ENCODE results near the gene OVOL2.
"Not testable (repeated sequence)": the region's sequence is repeated elsewhere in the genome, so short reads cannot be mapped to it uniquely, and the experiment has no call there.

Gene OVOL2

DNA sequence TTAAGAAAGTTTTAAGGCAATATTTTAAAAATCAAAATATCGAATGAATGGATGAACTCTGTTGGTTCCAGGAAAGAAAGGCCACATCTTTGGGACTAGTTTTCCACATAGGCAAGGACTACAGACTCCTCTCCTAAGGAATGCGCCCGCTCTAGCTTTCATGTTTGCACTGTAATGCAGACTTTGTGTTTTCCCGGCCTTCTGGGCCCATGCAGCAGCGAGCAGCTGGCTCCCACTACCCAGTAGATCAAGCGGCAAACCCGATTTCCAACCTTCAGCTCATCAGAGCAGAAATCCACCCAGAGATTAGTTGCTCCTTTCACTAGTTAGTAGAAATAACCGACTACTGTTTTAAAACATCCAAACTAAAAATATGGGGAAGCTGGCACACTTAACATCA, 27.7 kb downstream of the OVOL2 start:
- Histone ChIP-seq H3K79me2 (ENCODE audit: insufficient read depth, low read length) (no peaks in the 10 kb centered on the region), H3K4me2 (ENCODE audit: low read depth, low read length, poor library complexity, severe bottlenecking) (no peak overlapping the region)
- TF ChIP-seq EZH2phosphoT487 (conservative IDR thresholded peaks at IDR 0.05; ENCODE audit: low read length), result no peak
- TF ChIP-seq, protein P1, sequence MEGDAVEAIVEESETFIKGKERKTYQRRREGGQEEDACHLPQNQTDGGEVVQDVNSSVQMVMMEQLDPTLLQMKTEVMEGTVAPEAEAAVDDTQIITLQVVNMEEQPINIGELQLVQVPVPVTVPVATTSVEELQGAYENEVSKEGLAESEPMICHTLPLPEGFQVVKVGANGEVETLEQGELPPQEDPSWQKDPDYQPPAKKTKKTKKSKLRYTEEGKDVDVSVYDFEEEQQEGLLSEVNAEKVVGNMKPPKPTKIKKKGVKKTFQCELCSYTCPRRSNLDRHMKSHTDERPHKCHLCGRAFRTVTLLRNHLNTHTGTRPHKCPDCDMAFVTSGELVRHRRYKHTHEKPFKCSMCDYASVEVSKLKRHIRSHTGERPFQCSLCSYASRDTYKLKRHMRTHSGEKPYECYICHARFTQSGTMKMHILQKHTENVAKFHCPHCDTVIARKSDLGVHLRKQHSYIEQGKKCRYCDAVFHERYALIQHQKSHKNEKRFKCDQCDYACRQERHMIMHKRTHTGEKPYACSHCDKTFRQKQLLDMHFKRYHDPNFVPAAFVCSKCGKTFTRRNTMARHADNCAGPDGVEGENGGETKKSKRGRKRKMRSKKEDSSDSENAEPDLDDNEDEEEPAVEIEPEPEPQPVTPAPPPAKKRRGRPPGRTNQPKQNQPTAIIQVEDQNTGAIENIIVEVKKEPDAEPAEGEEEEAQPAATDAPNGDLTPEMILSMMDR (IDR thresholded peaks at IDR 0.05; ENCODE audit: insufficient read depth, low read length, poor library complexity, severe bottlenecking), result no peak

DNA sequence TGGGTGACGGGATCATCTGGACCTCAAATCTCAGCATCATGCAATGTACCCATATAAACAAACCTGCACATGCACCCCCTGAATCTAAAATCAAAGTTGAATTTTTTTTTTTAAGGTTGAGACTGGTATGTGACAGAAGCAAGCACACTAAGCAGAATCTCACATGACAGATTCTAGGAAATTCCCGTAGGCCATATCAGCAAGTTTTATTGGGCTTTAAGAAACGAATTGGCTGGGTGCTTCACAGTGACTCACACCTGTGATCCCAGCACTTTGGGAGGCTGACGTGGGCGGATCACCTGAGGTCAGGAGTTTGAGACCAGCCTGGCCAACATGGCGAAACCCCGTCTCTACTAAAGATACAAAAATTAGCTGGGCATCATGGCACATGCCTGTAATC, 30.7 kb downstream of the OVOL2 start:
- H3K27ac ChIP-seq (ENCODE audit: low read depth, low read length); H3K9me2 ChIP-seq (replicated peaks; ENCODE audit: insufficient read depth, low read length); H2AFZ ChIP-seq (ENCODE audit: low read depth, low read length, severe bottlenecking); H4K20me1 ChIP-seq (ENCODE audit: low read depth, low read length); H3K4me2 ChIP-seq (ENCODE audit: low read depth, low read length, poor library complexity, severe bottlenecking); H3K36me3 ChIP-seq (ENCODE audit: low read length); H3K27me3 ChIP-seq (ENCODE audit: low read length); H3K4me3 ChIP-seq (ENCODE audit: insufficient read depth, low read length, poor library complexity, severe bottlenecking); H3K9me3 ChIP-seq (ENCODE audit: insufficient read depth, low read length); H3F3A ChIP-seq (ENCODE audit: insufficient read depth); H3K79me2 ChIP-seq (ENCODE audit: insufficient read depth, low read length); H3K9ac ChIP-seq (ENCODE audit: low read length): not testable (repeated sequence)

More for the DNA sequence above, 27.7 kb downstream of the OVOL2 start:
- no peaks in the 10 kb centered on the region for H3K9me2 ChIP-seq (replicated peaks; ENCODE audit: insufficient read depth, low read length)
- H3K9me3 ChIP-seq (ENCODE audit: insufficient read depth, low read length), result no peaks in the 10 kb centered on the region
- H2AFZ ChIP-seq (ENCODE audit: low read depth, low read length, severe bottlenecking), result no peak overlapping the region
- no peaks in the 10 kb centered on the region for H3K36me3 ChIP-seq (ENCODE audit: low read length)
- no peaks in the 10 kb centered on the region for H3K27me3 ChIP-seq (ENCODE audit: low read length)
- H3K27ac ChIP-seq (ENCODE audit: low read depth, low read length), result no peak overlapping the region
- H3K4me3 ChIP-seq (ENCODE audit: insufficient read depth, low read length, poor library complexity, severe bottlenecking), result no peak overlapping the region
- H3K9ac ChIP-seq (ENCODE audit: low read length), result no peak overlapping the region
- H3F3A ChIP-seq (ENCODE audit: insufficient read depth), result no peaks in the 10 kb centered on the region
- H4K20me1 ChIP-seq (ENCODE audit: low read depth, low read length), result no peaks in the 10 kb centered on the region

DNA sequence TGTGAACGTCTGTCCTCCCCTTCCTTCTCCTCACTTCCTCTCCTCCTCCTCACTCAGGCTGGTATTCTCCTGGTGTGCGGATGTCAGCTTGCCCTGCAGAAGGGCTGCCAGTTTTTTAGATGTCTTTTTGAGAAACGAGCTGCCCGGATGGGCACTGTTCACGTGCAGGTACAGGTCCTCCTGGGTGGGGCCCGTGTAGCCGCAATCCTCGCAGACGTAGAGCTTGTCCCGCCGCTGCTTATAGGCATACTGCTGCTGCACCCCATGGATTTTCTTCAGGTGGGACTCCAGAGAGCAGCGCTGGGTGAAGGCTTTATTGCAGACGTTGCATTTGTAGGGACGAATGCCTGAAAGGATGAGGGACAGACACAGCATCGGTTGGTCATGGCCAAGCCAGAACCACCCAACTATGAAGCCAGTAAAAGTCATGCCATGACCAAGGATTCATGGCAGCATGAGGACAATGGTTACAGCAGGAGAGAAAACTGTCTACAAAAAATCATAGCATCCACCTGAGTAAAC, 33.0 kb downstream of the OVOL2 start:
- H3K4me2 ChIP-seq (ENCODE audit: low read depth, low read length, poor library complexity, severe bottlenecking), result no peak overlapping the region
- no peaks in the 10 kb centered on the region for H3K27me3 ChIP-seq (ENCODE audit: low read length)
- H3K9me2 ChIP-seq (replicated peaks; ENCODE audit: insufficient read depth, low read length), result no peaks in the 10 kb centered on the region
- H3F3A ChIP-seq (ENCODE audit: insufficient read depth), result no peaks in the 10 kb centered on the region
- H2AFZ ChIP-seq (ENCODE audit: low read depth, low read length, severe bottlenecking), result no peak overlapping the region
- no peaks in the 10 kb centered on the region for H3K36me3 ChIP-seq (ENCODE audit: low read length)
- no peaks in the 10 kb centered on the region for H3K9me3 ChIP-seq (ENCODE audit: insufficient read depth, low read length)
- H3K79me2 ChIP-seq (ENCODE audit: insufficient read depth, low read length), result no peaks in the 10 kb centered on the region
- no peaks in the 10 kb centered on the region for H4K20me1 ChIP-seq (ENCODE audit: low read depth, low read length)
- H3K27ac ChIP-seq (ENCODE audit: low read depth, low read length), result no peak overlapping the region
- H3K9ac ChIP-seq (ENCODE audit: low read length), result no peak overlapping the region
- TF ChIP-seq EZH2phosphoT487 (conservative IDR thresholded peaks at IDR 0.05; ENCODE audit: low read length), result no peak
- TF ChIP-seq, protein P1 (IDR thresholded peaks at IDR 0.05; ENCODE audit: insufficient read depth, low read length, poor library complexity, severe bottlenecking), result no peak
- H3K4me3 ChIP-seq (ENCODE audit: insufficient read depth, low read length, poor library complexity, severe bottlenecking), result no peak overlapping the region

DNA sequence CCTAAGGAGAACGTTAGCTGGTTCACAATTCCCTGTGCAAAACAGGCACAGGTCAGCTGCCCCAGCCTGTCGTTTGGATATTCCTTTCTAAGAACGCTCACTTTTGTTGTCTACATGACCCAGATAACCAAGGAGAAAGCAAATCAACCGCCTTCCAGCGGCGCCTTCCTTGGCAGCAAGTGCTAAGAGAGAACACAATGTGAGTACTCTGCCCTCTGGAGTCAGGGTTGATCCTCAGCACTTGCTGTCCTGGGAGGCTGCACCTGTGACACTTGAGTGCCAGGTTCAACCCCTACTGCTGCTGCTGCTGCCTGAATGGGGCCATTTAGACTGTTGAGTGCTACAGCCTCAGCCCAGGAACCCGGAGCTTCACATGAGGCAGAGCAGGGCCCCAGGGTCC, 36.8 kb downstream of the OVOL2 start:
- no peaks in the 10 kb centered on the region for H3F3A ChIP-seq (ENCODE audit: insufficient read depth)
- no peak overlapping the region for H3K4me3 ChIP-seq (ENCODE audit: insufficient read depth, low read length, poor library complexity, severe bottlenecking)
- no peak overlapping the region for H3K27ac ChIP-seq (ENCODE audit: low read depth, low read length)
- H3K27me3 ChIP-seq (ENCODE audit: low read length), result no peaks in the 10 kb centered on the region
- no peaks in the 10 kb centered on the region for H4K20me1 ChIP-seq (ENCODE audit: low read depth, low read length)
- no peak overlapping the region for H3K4me2 ChIP-seq (ENCODE audit: low read depth, low read length, poor library complexity, severe bottlenecking)
- H2AFZ ChIP-seq (ENCODE audit: low read depth, low read length, severe bottlenecking), result no peak overlapping the region
- H3K79me2 ChIP-seq (ENCODE audit: insufficient read depth, low read length), result no peaks in the 10 kb centered on the region
- H3K9me3 ChIP-seq (ENCODE audit: insufficient read depth, low read length), result no peaks in the 10 kb centered on the region
- H3K9me2 ChIP-seq (replicated peaks; ENCODE audit: insufficient read depth, low read length), result no peaks in the 10 kb centered on the region
- no peak for TF ChIP-seq EZH2phosphoT487 (conservative IDR thresholded peaks at IDR 0.05; ENCODE audit: low read length)
- TF ChIP-seq, protein P1 (IDR thresholded peaks at IDR 0.05; ENCODE audit: insufficient read depth, low read length, poor library complexity, severe bottlenecking), result no peak
- H3K36me3 ChIP-seq (ENCODE audit: low read length), result no peaks in the 10 kb centered on the region
- no peak overlapping the region for H3K9ac ChIP-seq (ENCODE audit: low read length)

Data from SU-DHL-6 (cell line).